A549 treated with CORT108297 at 1 μM for 4 hours (cell line): ENCODE measurements around the gene DTNB. TPM values are rescaled to one million over a fixed set of nuclear protein-coding genes. Genes with fewer than 3 reads are reported as not detected.

Source experiments
- total RNA-seq: library from RNA; stranded (reverse); fragments of 200-300 nt; extraction: Qiagen RNA extraction; gene quantifications from 5 replicates; pipeline ENCODE4 v1.2.3, GENCODE V29; 2022

DTNB gene
- total RNA-seq = 7.5 to 10.1 TPM (median 9.4 TPM) in 5 replicates

GRCh38 chr2:25673300-25674076 is at the start of gene DTNB:
Gene DTNB, minus strand, starts transcription at chr2:25673577. Its CDS starts 20,917 bp downstream, at chr2:25652660.

GRCh38 chr2:25341753-25342371 is 331.5 kb downstream of the DTNB start, which contains the start of gene DNMT3A:
Gene DNMT3A, minus strand, starts transcription at chr2:25341925. Its CDS starts 27,941 bp downstream, at chr2:25313984.

Other genes with a start within 250 kb of the DTNB start
- 9.5 to 15.7 TPM (median 13.9 TPM) in 5 replicates for gene ASXL2, start 204.9 kb upstream of the DTNB start, total RNA-seq